Ishikawa (cell line): ENCODE results near the gene WDR64.
A peak's percentile ranks its signal among the peaks of the same experiment; 100 is the strongest.

ENCODE experiments used
- CEBPB ChIP-seq: IDR thresholded peaks from 2 replicates; pipeline ENCODE4 v1.6.1; 2012
- CREB1 ChIP-seq: IDR thresholded peaks from 2 replicates; pipeline ENCODE4 v1.6.1; 2012; ENCODE audit warnings: low read depth
- EGR1 ChIP-seq: IDR thresholded peaks from 2 replicates; pipeline ENCODE4 v1.6.1; 2012
- EP300 ChIP-seq: IDR thresholded peaks from 2 replicates; pipeline ENCODE4 v1.6.1; 2012; ENCODE audit warnings: borderline replicate concordance
- FOXM1 ChIP-seq: IDR thresholded peaks from 2 replicates; pipeline ENCODE4 v1.6.1; 2012; ENCODE audit warnings: low read depth, borderline replicate concordance
- NFIC ChIP-seq: IDR thresholded peaks from 2 replicates; pipeline ENCODE4 v1.6.1; 2012
- RAD21 ChIP-seq: IDR thresholded peaks from 2 replicates; pipeline ENCODE4 v1.6.1; 2012; ENCODE audit warnings: low read depth
- TAF1 ChIP-seq: IDR thresholded peaks from 2 replicates; pipeline ENCODE4 v1.6.1; 2012; ENCODE audit warnings: low read depth, mild to moderate bottlenecking
- TCF12 ChIP-seq: IDR thresholded peaks from 2 replicates; pipeline ENCODE4 v1.6.1; 2012; ENCODE audit warnings: low read depth
- TEAD4 ChIP-seq: IDR thresholded peaks from 2 replicates; pipeline ENCODE4 v1.6.1; 2012
- YY1 ChIP-seq: IDR thresholded peaks from 2 replicates; pipeline ENCODE4 v1.6.1; 2012; ENCODE audit warnings: low read depth
- ZBTB7A ChIP-seq: IDR thresholded peaks from 2 replicates; pipeline ENCODE4 v1.6.1; 2012; ENCODE audit warnings: low read depth
- TF ChIP-seq, protein P1 (sequence below): IDR thresholded peaks from 2 replicates; pipeline ENCODE4 v1.6.1; 2012; ENCODE audit warnings: low read depth, mild to moderate bottlenecking
- TF ChIP-seq, protein P2 (sequence below): IDR thresholded peaks from 2 replicates; pipeline ENCODE4 v1.6.1; 2012
- TF ChIP-seq, protein P3 (sequence below): IDR thresholded peaks from 2 replicates; pipeline ENCODE4 v1.6.1; 2012

The WDR64 gene

DNA sequence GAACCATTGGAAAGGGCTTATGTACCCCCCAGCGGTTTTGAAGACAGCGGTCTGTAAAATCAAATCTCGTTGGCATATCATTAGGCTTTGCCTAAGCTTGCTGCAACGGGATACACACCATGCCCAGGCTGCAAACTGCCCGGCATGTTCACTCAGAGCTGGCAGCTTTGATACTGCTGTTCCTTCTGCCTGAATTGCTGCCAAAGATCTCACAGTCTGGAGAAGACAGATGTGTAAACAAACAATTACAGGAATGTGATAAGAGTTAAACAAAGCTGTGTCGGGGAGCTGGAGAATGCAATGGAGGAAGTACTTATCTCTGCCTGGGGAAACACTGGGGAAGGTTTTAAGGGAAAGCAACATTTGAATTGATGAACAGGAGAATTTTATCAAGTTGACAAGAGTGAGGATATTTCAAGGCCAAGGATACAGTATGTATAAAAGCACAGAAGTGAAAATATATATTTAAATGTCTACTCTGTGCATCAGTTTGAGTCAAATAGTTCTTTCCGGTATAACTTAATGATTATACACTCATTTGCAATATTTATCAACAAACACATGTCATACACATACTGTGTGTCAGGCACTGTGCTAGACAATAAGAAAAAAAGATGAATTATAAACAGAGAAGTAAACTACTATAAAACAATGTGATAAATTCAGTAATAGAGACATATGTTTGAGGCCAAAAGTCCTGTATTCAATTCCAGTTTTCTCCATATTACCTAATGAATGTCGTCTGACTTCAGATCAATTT lies 41.8 kb upstream of the WDR64 start:
- no peak for TF ChIP-seq TAF1
- no peak for TF ChIP-seq RAD21
- TF ChIP-seq, protein P1, sequence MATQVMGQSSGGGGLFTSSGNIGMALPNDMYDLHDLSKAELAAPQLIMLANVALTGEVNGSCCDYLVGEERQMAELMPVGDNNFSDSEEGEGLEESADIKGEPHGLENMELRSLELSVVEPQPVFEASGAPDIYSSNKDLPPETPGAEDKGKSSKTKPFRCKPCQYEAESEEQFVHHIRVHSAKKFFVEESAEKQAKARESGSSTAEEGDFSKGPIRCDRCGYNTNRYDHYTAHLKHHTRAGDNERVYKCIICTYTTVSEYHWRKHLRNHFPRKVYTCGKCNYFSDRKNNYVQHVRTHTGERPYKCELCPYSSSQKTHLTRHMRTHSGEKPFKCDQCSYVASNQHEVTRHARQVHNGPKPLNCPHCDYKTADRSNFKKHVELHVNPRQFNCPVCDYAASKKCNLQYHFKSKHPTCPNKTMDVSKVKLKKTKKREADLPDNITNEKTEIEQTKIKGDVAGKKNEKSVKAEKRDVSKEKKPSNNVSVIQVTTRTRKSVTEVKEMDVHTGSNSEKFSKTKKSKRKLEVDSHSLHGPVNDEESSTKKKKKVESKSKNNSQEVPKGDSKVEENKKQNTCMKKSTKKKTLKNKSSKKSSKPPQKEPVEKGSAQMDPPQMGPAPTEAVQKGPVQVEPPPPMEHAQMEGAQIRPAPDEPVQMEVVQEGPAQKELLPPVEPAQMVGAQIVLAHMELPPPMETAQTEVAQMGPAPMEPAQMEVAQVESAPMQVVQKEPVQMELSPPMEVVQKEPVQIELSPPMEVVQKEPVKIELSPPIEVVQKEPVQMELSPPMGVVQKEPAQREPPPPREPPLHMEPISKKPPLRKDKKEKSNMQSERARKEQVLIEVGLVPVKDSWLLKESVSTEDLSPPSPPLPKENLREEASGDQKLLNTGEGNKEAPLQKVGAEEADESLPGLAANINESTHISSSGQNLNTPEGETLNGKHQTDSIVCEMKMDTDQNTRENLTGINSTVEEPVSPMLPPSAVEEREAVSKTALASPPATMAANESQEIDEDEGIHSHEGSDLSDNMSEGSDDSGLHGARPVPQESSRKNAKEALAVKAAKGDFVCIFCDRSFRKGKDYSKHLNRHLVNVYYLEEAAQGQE = no peak
- no peak for TF ChIP-seq EP300
- no peak for TF ChIP-seq TEAD4
- TF ChIP-seq, protein P2, sequence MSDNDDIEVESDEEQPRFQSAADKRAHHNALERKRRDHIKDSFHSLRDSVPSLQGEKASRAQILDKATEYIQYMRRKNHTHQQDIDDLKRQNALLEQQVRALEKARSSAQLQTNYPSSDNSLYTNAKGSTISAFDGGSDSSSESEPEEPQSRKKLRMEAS = no peak
- TF ChIP-seq TCF12 = no peak
- TF ChIP-seq NFIC = no peak
- TF ChIP-seq CREB1 = no peak
- no peak for TF ChIP-seq YY1
- TF ChIP-seq, protein P3, sequence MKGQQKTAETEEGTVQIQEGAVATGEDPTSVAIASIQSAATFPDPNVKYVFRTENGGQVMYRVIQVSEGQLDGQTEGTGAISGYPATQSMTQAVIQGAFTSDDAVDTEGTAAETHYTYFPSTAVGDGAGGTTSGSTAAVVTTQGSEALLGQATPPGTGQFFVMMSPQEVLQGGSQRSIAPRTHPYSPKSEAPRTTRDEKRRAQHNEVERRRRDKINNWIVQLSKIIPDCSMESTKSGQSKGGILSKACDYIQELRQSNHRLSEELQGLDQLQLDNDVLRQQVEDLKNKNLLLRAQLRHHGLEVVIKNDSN = no peak
- TF ChIP-seq EGR1 = no peak
- no peak for TF ChIP-seq CEBPB
- no peak for TF ChIP-seq FOXM1
- no peak for TF ChIP-seq ZBTB7A

DNA sequence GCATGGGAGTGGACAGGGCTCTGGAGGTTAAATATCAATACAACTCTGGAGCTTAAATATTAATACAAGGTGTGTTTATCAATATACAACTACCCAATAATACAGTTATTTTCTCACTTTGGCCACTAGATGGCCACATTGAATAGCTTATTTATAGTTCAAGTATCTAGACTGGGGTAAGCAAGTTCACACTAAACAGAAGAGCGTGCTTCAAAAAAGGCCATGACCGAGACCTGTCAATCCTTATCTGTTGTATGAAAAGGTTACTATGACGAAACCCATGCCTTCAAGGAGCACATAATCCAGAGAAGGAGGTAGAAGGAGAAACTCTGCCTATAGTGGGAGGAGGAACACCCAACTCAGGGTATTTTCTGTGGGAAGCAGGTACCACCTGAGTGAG lies 41.0 kb upstream of the WDR64 start:
- TF ChIP-seq, protein P3 = no peak
- no peak for TF ChIP-seq YY1
- TF ChIP-seq RAD21 = peak; percentile 69
- TF ChIP-seq FOXM1 = no peak

DNA sequence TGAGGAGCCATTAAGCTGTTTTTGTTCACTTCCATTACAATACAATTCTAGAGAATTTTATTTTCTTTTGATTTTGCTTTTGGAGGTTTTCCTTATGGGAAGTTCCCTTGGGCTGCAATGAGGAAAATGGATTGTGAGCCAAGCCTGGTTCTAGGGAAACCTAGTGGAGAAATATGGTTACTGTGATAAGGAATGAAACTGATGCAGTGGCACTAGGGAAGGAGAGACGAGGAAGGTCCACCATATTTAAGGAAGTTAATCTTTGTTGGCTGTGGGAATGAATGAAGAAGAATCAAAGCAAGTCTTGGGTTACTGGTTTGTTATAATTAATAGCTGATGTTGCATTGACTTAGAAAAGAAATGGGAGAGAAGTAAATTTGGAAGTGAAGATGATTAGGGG lies 40.3 kb upstream of the WDR64 start:
- no peak for TF ChIP-seq NFIC
- no peak for TF ChIP-seq YY1
- TF ChIP-seq RAD21 = no peak

DNA sequence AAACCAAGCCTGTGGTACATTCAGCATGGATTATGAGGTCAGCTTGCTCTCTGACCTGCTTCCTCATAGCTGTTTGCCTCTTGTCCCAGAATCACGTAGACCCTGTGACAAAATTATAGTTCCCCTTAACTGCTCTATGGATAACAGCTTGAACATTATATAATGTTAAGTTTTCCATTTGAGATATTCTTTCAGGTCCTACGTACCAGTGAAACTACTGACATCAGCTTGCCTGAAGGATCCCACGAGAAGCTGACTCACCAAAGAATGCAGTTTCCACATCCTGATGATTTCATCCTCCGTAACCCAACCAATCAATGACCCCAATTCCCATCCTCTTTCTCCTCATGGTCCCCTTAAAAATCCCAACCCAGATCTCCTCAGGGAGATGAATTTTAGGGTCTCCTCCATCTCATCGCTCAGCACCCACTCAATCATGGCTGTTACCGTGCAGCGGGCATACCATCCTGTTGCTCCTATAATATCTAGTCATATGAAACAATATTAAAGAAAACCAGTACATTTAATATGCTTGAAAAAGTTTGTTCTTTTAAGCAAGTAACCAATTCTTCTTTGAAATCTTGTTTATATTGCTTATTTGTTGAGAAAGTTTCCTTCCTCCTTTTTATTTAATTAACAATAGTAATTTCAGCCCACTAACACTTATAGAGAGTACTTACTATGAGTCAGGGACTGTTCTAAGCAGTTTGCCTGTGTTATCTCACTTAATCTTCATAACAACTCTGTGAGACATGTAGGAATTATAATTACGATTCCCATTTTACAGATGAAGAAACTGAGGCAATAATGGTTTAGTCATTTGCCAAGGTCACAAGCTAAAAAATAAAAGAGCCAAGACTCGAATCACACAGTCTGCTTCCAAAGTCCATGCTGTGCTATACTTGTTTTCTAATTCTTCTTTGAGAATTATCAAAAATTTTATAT lies 39.3 kb upstream of the WDR64 start:
- TF ChIP-seq CEBPB (no peak), ZBTB7A (no peak), TCF12 (no peak), YY1 (no peak)
- TF ChIP-seq, protein P2 = no peak
- TF ChIP-seq, protein P3 = no peak

DNA sequence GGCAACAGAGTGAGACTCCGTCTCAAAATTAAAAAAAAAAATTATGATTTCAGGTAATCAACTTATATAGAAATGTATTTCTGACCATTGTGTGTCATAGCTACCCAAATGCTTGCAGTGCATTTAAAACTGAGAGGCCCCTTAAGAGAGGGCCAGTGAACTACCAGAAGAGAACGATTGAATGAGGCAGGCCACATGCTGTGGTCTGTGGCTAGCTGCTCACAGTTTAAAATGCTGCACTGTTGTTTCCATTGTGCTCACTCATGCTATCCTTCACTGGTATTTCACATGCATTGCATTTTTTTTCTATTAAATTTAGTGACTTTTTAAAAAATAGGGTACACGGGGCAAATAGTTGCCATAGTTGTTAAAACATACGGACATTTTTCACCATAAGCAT lies 37.9 kb upstream of the WDR64 start:
- TF ChIP-seq YY1 = no peak
- no peak for TF ChIP-seq CREB1
- TF ChIP-seq FOXM1 = no peak
- no peak for TF ChIP-seq TAF1
- TF ChIP-seq, protein P1 = no peak
- TF ChIP-seq RAD21 = no peak

DNA sequence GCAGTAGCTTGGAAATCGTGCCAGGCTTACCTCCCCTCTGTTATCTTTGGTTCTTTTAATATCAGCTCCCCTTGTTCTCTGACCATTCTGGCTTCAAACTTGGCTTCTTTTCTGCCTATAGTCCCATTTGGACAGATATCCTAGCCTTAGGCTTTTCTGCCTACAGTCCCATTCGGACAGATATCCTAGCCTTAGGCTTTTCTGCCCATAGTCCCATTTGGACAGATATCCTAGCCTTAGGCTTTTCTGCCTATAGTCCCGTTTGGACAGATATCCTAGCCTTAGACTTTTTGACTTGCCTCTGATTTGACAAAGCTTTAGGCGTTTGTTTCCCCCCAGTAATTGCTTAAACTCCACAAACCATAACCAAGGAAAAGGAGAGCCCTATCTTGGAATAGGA lies 37.5 kb upstream of the WDR64 start:
- no peak for TF ChIP-seq TCF12
- no peak for TF ChIP-seq CEBPB
- no peak for TF ChIP-seq TEAD4
- TF ChIP-seq ZBTB7A = no peak
- TF ChIP-seq RAD21 = no peak
- TF ChIP-seq NFIC = no peak
- TF ChIP-seq, protein P3 = no peak
- no peak for TF ChIP-seq EP300
- TF ChIP-seq CREB1 = no peak
- TF ChIP-seq EGR1 = no peak
- TF ChIP-seq, protein P2 = no peak
- no peak for TF ChIP-seq YY1
- TF ChIP-seq TAF1 = no peak
- TF ChIP-seq FOXM1 = no peak
- TF ChIP-seq, protein P1 = no peak
